Skeletal muscle tissue (tissue), 4 donors: ENCODE measurements around the gene HSPA2. TPM values are rescaled to one million over a fixed set of nuclear protein-coding genes. Genes with fewer than 3 reads are reported as not detected.

Experiments
- H3K27ac ChIP-seq: one replicate; pipeline ENCODE4 v1.7.0; 2013; ENCODE audit warnings: mild to moderate bottlenecking, low read depth, low read length, inconsistent platforms
- H3K27me3 ChIP-seq, 3 donors: one replicate each; pipeline ENCODE4 v1.7.0; 2013; ENCODE audit warnings: low read length in 3 of 3; ENCODE audit not compliant: control insufficient read depth in 3 of 3, insufficient read depth in 3 of 3
- H3K36me3 ChIP-seq, 3 donors: one replicate each; pipeline ENCODE4 v1.7.0; 2013; ENCODE audit warnings: low read length in 3 of 3; ENCODE audit not compliant: control insufficient read depth in 3 of 3, insufficient read depth in 3 of 3
- H3K4me1 ChIP-seq, 3 donors: one replicate each; pipeline ENCODE4 v1.7.0; 2013; ENCODE audit warnings: low read length in 3 of 3, mild to moderate bottlenecking in 3 of 3; ENCODE audit not compliant: control insufficient read depth in 3 of 3, insufficient read depth in 3 of 3
- H3K4me3 ChIP-seq, 3 donors: one replicate each; pipeline ENCODE4 v1.7.0; 2013; ENCODE audit warnings: low read length in 3 of 3
- H3K9ac ChIP-seq, 3 donors: one replicate each; pipeline ENCODE4 v1.7.0; 2013; ENCODE audit warnings: low read length in 3 of 3, mild to moderate bottlenecking in 3 of 3, moderate library complexity in 2 of 3, low read depth in 1 of 3
- H3K9me3 ChIP-seq, 3 donors: one replicate each; pipeline ENCODE4 v1.7.0; 2013; ENCODE audit warnings: low read length in 3 of 3; ENCODE audit not compliant: control insufficient read depth in 3 of 3
- total RNA-seq: library from RNA; depleted of rRNA; stranded (reverse); fragments of >200 nt; gene quantifications from one replicate; pipeline ENCODE4 v1.2.3, GENCODE V29; 2014
- donor health status: Osteomylitis.

Gene HSPA2
- total RNA-seq: 11.0 TPM

GRCh38 chr14:64540208-64541202 lies at the start of gene HSPA2:
TSS of gene HSPA2 (plus strand) at chr14:64540741. CDS start at chr14:64540850, 109 bp downstream.
- Histone ChIP-seq H3K9me3 (no peaks in the 10 kb centered on the region), H3K36me3 (no peaks in the 10 kb centered on the region), H3K27me3 (peaks cover 0 to 5% (median 0%) of the 10 kb centered on the region in 3 donors), H3K9ac (peak within 1 kb of the TSS; percentile 76 to 87 (median 85)), H3K27ac (peak within 1 kb of the TSS; percentile 84), H3K4me1 (peaks cover 18 to 24% (median 23%) of the 10 kb centered on the region in 3 donors), H3K4me3 (peak within 1 kb of the TSS; percentile 91 to 96 (median 93))

GRCh38 chr14:64491637-64492036 lies 48.9 kb upstream of the HSPA2 start:
- no peaks in the 10 kb centered on the region for H3K27me3 ChIP-seq
- no peak overlapping the region for H3K4me3 ChIP-seq
- H3K36me3 ChIP-seq: peaks cover 2 to 17% (median 16%) of the 10 kb centered on the region in 3 donors
- no peak overlapping the region for H3K9ac ChIP-seq
- H3K9me3 ChIP-seq: no peaks in the 10 kb centered on the region
- H3K27ac ChIP-seq: no peak overlapping the region
- H3K4me1 ChIP-seq: peaks cover 2 to 6% (median 4%) of the 10 kb centered on the region in 3 donors

- H3K9me3 ChIP-seq: no peaks in the 10 kb centered on the region
- H3K9ac ChIP-seq: no peak overlapping the region
- no peak overlapping the region for H3K27ac ChIP-seq
- peaks cover 0 to 11% (median 10%) of the 10 kb centered on the region in 3 donors for H3K4me1 ChIP-seq
- H3K27me3 ChIP-seq: no peaks in the 10 kb centered on the region
- peaks cover 0 to 1% (median 0%) of the 10 kb centered on the region in 3 donors for H3K36me3 ChIP-seq
- H3K4me3 ChIP-seq: no peak overlapping the region
These were observed 47.1 kb upstream of the HSPA2 start for GRCh38 chr14:64493455-64493854.

GRCh38 chr14:64495252-64495651 lies 45.3 kb upstream of the HSPA2 start:
- Histone ChIP-seq H3K27ac (no peak overlapping the region), H3K9me3 (no peaks in the 10 kb centered on the region), H3K27me3 (no peaks in the 10 kb centered on the region), H3K9ac (no peak overlapping the region), H3K4me1 (peaks cover 0 to 15% (median 10%) of the 10 kb centered on the region in 3 donors), H3K4me3 (no peak overlapping the region), H3K36me3 (no peaks in the 10 kb centered on the region)

GRCh38 chr14:64496764-64497163 lies 43.8 kb upstream of the HSPA2 start:
- H3K4me3 ChIP-seq: no peak overlapping the region
- H3K27ac ChIP-seq: no peak overlapping the region
- H3K4me1 ChIP-seq: peaks cover 8 to 22% (median 11%) of the 10 kb centered on the region in 3 donors
- H3K9me3 ChIP-seq: no peaks in the 10 kb centered on the region
- H3K27me3 ChIP-seq: no peaks in the 10 kb centered on the region
- H3K9ac ChIP-seq: no peak overlapping the region
- no peaks in the 10 kb centered on the region for H3K36me3 ChIP-seq

- Histone ChIP-seq H3K9ac (peak overlapping the region in 1 of 3 donors; percentile 26), H3K9me3 (no peaks in the 10 kb centered on the region), H3K36me3 (no peaks in the 10 kb centered on the region), H3K27me3 (no peaks in the 10 kb centered on the region), H3K4me3 (no peak overlapping the region), H3K27ac (no peak overlapping the region), H3K4me1 (peaks cover 20 to 38% (median 20%) of the 10 kb centered on the region in 3 donors)
These were observed 40.5 kb upstream of the HSPA2 start for GRCh38 chr14:64500088-64500487.

- Histone ChIP-seq H3K27me3 (no peaks in the 10 kb centered on the region), H3K9me3 (no peaks in the 10 kb centered on the region), H3K27ac (peak overlapping the region; percentile 99), H3K4me1 (peaks cover 22 to 50% (median 29%) of the 10 kb centered on the region in 3 donors), H3K9ac (peak overlapping the region; percentile 96 to 99 (median 99)), H3K4me3 (peak overlapping the region; percentile 82 to 95 (median 93)), H3K36me3 (no peaks in the 10 kb centered on the region)
These were observed 39.0 kb upstream of the HSPA2 start for GRCh38 chr14:64501411-64502171.

- no peaks in the 10 kb centered on the region for H3K27me3 ChIP-seq
- peak overlapping the region; percentile 82 to 95 (median 93) for H3K4me3 ChIP-seq
- peak overlapping the region; percentile 96 to 99 (median 99) for H3K9ac ChIP-seq
- H3K36me3 ChIP-seq: no peaks in the 10 kb centered on the region
- H3K4me1 ChIP-seq: peaks cover 25 to 59% (median 34%) of the 10 kb centered on the region in 3 donors
- peak overlapping the region; percentile 99 for H3K27ac ChIP-seq
- no peaks in the 10 kb centered on the region for H3K9me3 ChIP-seq
These were observed 38.1 kb upstream of the HSPA2 start for GRCh38 chr14:64502456-64502855.

- Histone ChIP-seq H3K27ac (peak overlapping the region; percentile 99), H3K9ac (peak overlapping the region; percentile 96 to 99 (median 99)), H3K9me3 (no peaks in the 10 kb centered on the region), H3K36me3 (no peaks in the 10 kb centered on the region), H3K4me3 (peak overlapping the region; percentile 82 to 95 (median 93)), H3K4me1 (peaks cover 29 to 61% (median 39%) of the 10 kb centered on the region in 3 donors), H3K27me3 (no peaks in the 10 kb centered on the region)
These were observed 37.6 kb upstream of the HSPA2 start for GRCh38 chr14:64502887-64503433.
